Keratinocyte (primary cell): Measurements from ENCODE around the gene TMPRSS6. TPM values are rescaled to one million over a fixed set of nuclear protein-coding genes. Genes with fewer than 3 reads are reported as not detected.
A peak's percentile ranks its signal among the peaks of the same experiment; 100 is the strongest.

Experiments used
- DNase-seq: peaks from one replicate; pipeline ENCODE4 v3.0.0-alpha.2; 2011; ENCODE audit warnings: low read depth, missing footprints, low spot score
- FAIRE-seq: peaks from 2 replicates; lab custom pipeline; 2011; peaks lifted over from hg19 to GRCh38; lab: Jason Lieb, UNC
- H2AFZ ChIP-seq: 2 replicates; pipeline ENCODE4 v1.6.0; 2012; ENCODE audit warnings: low read length, control low read depth, inconsistent platforms; ENCODE audit not compliant: control insufficient read depth
- H3K27ac ChIP-seq: 2 replicates; pipeline ENCODE4 v1.5.1; 2011; ENCODE audit warnings: low read length; ENCODE audit not compliant: control insufficient read depth, insufficient read depth
- H3K27me3 ChIP-seq: 3 replicates; pipeline ENCODE4 v1.6.0; 2011; ENCODE audit warnings: low read length; ENCODE audit not compliant: control insufficient read depth, insufficient read depth; ENCODE audit errors: extremely low read depth
- H3K36me3 ChIP-seq, 2 experiments: 2 replicates in 1 of 2; 3 replicates in 1 of 2; pipeline ENCODE4 v1.5.1; 2011; ENCODE audit warnings: low read length in 2 of 2, mild to moderate bottlenecking in 1 of 2; ENCODE audit not compliant: control insufficient read depth in 2 of 2, insufficient read depth in 2 of 2; ENCODE audit errors: extremely low read depth in 1 of 2
- H3K4me1 ChIP-seq: 3 replicates; pipeline ENCODE4 v1.5.1; 2011; ENCODE audit warnings: low read length; ENCODE audit not compliant: control insufficient read depth, insufficient read depth; ENCODE audit errors: extremely low read depth
- H3K4me2 ChIP-seq: 3 replicates; pipeline ENCODE4 v1.6.0; 2011; ENCODE audit warnings: low read depth, low read length; ENCODE audit not compliant: control insufficient read depth, insufficient read depth; ENCODE audit errors: extremely low read depth
- H3K4me3 ChIP-seq, 3 experiments: fragments of 200-600 bp in 1 of 3; sonication (generic) in 1 of 3; 2 replicates in 2 of 3; 3 replicates in 1 of 3; pipeline ENCODE4 v1.5.1; 2011 to 2016; ENCODE audit warnings: low read length in 3 of 3, mild to moderate bottlenecking in 3 of 3, control low read depth in 2 of 3, inconsistent platforms in 1 of 3, low read depth in 1 of 3, mixed read lengths in 1 of 3, mixed run types in 1 of 3, moderate library complexity in 1 of 3; ENCODE audit not compliant: control insufficient read depth in 2 of 3, insufficient read depth in 2 of 3; ENCODE audit errors: extremely low read depth in 1 of 3
- H3K79me2 ChIP-seq: 2 replicates; pipeline ENCODE4 v1.6.0; 2012; ENCODE audit warnings: low read length; ENCODE audit not compliant: control insufficient read depth, insufficient read depth
- H3K9ac ChIP-seq: 3 replicates; pipeline ENCODE4 v1.6.0; 2011; ENCODE audit warnings: low read length; ENCODE audit not compliant: control insufficient read depth, insufficient read depth; ENCODE audit errors: extremely low read depth
- H3K9me1 ChIP-seq: 3 replicates; pipeline ENCODE4 v1.6.0; 2011; ENCODE audit warnings: low read length; ENCODE audit not compliant: control insufficient read depth, insufficient read depth; ENCODE audit errors: extremely low read depth
- H3K9me3 ChIP-seq: 2 replicates; pipeline ENCODE4 v1.5.1; 2012; ENCODE audit warnings: low read depth, low read length; ENCODE audit not compliant: control insufficient read depth
- H4K20me1 ChIP-seq: 3 replicates; pipeline ENCODE4 v1.6.0; 2011; ENCODE audit warnings: low read length; ENCODE audit not compliant: control insufficient read depth, insufficient read depth; ENCODE audit errors: extremely low read depth
- EZH2 ChIP-seq: IDR thresholded peaks from one replicate; pipeline ENCODE4 v1.6.1; 2012; ENCODE audit warnings: inconsistent platforms, mild to moderate bottlenecking, low read length, moderate library complexity
- dilution Hi-C: fragments of 300-500 bp; cut with MboI; formaldehyde crosslinking; loops from one replicate; pipeline ENCODE4 v1.7.0; 2020; ENCODE audit warnings: low sequenced_read_pairs; ENCODE audit not compliant: extremely low pct_ligation_motif_present
- polyA plus RNA-seq, 5 experiments: library from polyadenylated mRNA; depleted of rRNA in 3 of 5; stranded (reverse) in 3 of 5; stranded (forward) in 1 of 5; unstranded in 1 of 5; fragments of >200 nt; gene quantifications; 1 replicate in 1 of 5; 2 replicates in 3 of 5; 3 replicates in 1 of 5; pipeline versions ENCODE4 v1.2.1 to v1.2.3, GENCODE V29; 2011 to 2012; ENCODE audit warnings: missing spikeins in 2 of 5, low read depth in 1 of 5, low replicate concordance in 1 of 5
- TF ChIP-seq, protein P1 (sequence below), 3 experiments: IDR thresholded peaks in 1 of 3; conservative IDR thresholded peaks in 1 of 3; optimal IDR thresholded peaks in 1 of 3; 2 replicates in 2 of 3; 3 replicates in 1 of 3; pipeline versions ENCODE3 to v1.5.1; 2011; ENCODE audit warnings: low read length in 3 of 3, mild to moderate bottlenecking in 3 of 3, moderate library complexity in 2 of 3, control low read depth in 1 of 3, inconsistent platforms in 1 of 3; ENCODE audit not compliant: insufficient read depth in 2 of 3; ENCODE audit errors: extremely low read depth in 1 of 3

The TMPRSS6 gene
- polyA plus RNA-seq, 1 donor (not counting 4 experiments of a cell fraction or from before 2014, with no cell fraction given), result not detected

DNA sequence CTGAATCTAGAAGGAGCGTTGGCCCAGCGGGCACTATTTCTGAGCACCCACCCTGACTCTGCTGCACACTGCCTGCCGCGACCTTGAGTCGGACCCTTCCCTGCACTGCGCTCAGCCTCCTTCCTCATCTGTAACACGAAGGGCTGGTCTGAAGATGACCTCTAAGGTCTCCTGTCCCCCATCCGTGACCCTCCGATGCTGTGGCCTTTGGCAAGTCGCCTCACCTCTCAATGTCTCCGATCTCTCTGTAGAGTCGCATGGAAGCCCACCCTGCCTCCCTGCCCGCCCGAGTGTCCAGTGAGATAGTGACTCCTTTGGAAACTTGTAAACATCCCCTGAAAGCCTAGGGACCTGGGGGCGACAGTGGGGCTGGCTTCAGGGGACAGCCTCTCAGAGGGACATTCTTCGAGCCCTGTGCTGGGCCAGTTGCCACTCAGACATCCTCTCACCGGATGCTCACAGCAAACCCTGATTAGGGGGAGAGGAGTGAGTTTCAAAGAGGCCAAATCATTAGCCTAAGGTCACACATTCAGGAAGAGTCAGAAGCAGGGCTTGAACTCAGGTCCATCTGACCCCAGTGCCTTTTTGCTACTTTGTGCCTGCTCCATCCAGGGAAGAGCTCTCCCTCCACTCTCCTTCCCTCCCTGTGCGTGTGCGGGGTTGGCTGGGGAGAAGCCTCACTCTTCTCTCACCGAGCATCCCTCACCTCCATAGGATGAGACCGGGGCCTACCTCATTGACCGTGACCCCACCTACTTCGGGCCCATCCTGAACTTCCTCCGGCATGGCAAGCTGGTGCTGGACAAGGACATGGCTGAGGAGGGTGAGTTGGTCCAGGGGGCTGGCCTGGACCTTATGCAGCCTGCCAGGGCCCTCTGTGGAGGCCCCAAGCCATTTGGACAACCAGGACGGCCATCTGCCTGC is 56.9 kb downstream of the TMPRSS6 start:
- dilution Hi-C loops, result no loop called here
- no peak overlapping the region for H3K27ac ChIP-seq
- no peaks in the 10 kb centered on the region for H3K27me3 ChIP-seq
- H3K9ac ChIP-seq, result no peak overlapping the region
- H3K4me1 ChIP-seq, result peaks cover 5% of the 10 kb centered on the region
- TF ChIP-seq EZH2, result no peak
- TF ChIP-seq, protein P1, sequence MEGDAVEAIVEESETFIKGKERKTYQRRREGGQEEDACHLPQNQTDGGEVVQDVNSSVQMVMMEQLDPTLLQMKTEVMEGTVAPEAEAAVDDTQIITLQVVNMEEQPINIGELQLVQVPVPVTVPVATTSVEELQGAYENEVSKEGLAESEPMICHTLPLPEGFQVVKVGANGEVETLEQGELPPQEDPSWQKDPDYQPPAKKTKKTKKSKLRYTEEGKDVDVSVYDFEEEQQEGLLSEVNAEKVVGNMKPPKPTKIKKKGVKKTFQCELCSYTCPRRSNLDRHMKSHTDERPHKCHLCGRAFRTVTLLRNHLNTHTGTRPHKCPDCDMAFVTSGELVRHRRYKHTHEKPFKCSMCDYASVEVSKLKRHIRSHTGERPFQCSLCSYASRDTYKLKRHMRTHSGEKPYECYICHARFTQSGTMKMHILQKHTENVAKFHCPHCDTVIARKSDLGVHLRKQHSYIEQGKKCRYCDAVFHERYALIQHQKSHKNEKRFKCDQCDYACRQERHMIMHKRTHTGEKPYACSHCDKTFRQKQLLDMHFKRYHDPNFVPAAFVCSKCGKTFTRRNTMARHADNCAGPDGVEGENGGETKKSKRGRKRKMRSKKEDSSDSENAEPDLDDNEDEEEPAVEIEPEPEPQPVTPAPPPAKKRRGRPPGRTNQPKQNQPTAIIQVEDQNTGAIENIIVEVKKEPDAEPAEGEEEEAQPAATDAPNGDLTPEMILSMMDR (optimal IDR thresholded peaks at IDR 0.05 in 1 of 3, IDR thresholded peaks at IDR 0.05 in 1 of 3, conservative IDR thresholded peaks at IDR 0.05 in 1 of 3; ENCODE audit: extremely low read depth in 1 of 3, insufficient read depth in 2 of 3, low read length in 3 of 3), result no peak
- H3K4me3 ChIP-seq, result peak overlapping the region; percentile 45 to 73 (median 68)
- H4K20me1 ChIP-seq, result no peaks in the 10 kb centered on the region
- H3K9me3 ChIP-seq, result no peaks in the 10 kb centered on the region
- H3K4me2 ChIP-seq, result peak overlapping the region; percentile 74
- H3K79me2 ChIP-seq, result no peaks in the 10 kb centered on the region
- FAIRE-seq (no peak), DNase-seq (no peak)
- no peaks in the 10 kb centered on the region for H3K9me1 ChIP-seq
- H3K36me3 ChIP-seq, result peaks cover 0 to 4% of the 10 kb centered on the region in 2 experiments
- H2AFZ ChIP-seq, result no peak overlapping the region

DNA sequence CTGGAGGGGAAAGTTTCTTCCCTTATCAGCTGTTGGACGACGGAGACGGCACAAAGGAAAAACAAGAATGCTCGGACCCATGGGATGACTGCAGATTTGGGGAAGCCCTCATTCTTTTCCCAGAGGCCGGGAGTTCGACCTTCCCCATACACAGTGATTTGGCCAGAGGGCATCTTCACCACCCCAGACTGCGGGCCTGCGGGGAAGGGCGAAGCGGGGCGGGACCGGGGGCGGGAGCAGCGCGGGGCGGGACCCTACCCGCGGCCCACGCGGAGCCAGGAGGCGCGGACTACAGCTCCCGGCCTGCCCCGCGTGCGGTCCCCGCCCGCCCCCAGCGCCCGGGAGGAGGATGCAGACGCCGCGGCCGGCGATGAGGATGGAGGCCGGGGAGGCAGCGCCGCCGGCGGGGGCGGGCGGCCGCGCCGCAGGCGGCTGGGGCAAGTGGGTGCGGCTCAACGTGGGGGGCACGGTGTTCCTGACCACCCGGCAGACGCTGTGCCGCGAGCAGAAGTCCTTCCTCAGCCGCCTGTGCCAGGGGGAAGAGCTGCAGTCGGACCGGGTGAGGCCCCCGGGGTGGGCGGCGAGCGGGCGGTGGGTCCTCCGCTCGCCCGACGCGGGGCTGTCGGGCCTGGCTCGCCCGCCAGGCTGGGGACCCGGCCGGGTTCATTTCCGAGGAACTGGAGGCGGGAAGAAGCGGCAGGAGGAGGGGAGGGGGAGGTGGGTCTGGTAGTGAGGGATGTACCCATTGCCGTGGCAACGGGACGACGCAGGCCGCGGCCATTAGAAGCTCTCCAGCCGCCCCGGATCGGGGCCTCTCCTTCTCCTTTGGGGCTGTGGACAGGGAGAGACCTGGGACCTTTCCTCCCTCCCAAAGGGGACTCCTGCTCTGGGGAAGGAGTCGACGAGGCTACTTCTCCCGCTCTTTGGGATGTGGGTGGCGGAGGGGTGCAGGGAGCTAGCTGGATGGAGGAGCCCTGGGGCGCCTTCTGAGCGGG is 57.8 kb downstream of the TMPRSS6 start, which contains the start of gene KCTD17:
Gene KCTD17, plus strand, starts transcription at position 352 of the 995 bp plus-strand sequence. Its CDS starts 19 bp downstream, at position 371.
- H4K20me1 ChIP-seq, result no peaks in the 10 kb centered on the region
- TF ChIP-seq EZH2, result no peak
- TF ChIP-seq, protein P1 (optimal IDR thresholded peaks at IDR 0.05 in 1 of 3, IDR thresholded peaks at IDR 0.05 in 1 of 3, conservative IDR thresholded peaks at IDR 0.05 in 1 of 3; ENCODE audit: extremely low read depth in 1 of 3, insufficient read depth in 2 of 3, low read length in 3 of 3), result peak in 1 of 3 experiments; percentile 30
- no peaks in the 10 kb centered on the region for H3K79me2 ChIP-seq
- no peaks in the 10 kb centered on the region for H3K9me1 ChIP-seq
- DNase-seq, result no peak
- H3K9me3 ChIP-seq, result no peaks in the 10 kb centered on the region
- peak within 1 kb of the TSS; percentile 70 for H2AFZ ChIP-seq
- H3K27ac ChIP-seq, result no peak within 1 kb of the TSS
- H3K4me2 ChIP-seq, result peak within 1 kb of the TSS; percentile 74
- peak within 1 kb of the TSS; percentile 45 to 73 (median 68) for H3K4me3 ChIP-seq
- no peak within 1 kb of the TSS for H3K9ac ChIP-seq
- no peak for FAIRE-seq
- no peaks in the 10 kb centered on the region for H3K27me3 ChIP-seq
- dilution Hi-C loops, result no loop called here
- H3K36me3 ChIP-seq, result peaks cover 0 to 2% of the 10 kb centered on the region in 2 experiments
- peaks cover 5% of the 10 kb centered on the region for H3K4me1 ChIP-seq
